Measurements from ENCODE around the gene KRTAP13-1. TPM values are rescaled to one million over a fixed set of nuclear protein-coding genes. Genes with fewer than 3 reads are reported as not detected.

The KRTAP13-1 gene
- total and polyA plus RNA-seq, 2 of the 8 experiments (the other 6 are each of a cell fraction or from before 2014, with no cell fraction given): not detected

DNA sequence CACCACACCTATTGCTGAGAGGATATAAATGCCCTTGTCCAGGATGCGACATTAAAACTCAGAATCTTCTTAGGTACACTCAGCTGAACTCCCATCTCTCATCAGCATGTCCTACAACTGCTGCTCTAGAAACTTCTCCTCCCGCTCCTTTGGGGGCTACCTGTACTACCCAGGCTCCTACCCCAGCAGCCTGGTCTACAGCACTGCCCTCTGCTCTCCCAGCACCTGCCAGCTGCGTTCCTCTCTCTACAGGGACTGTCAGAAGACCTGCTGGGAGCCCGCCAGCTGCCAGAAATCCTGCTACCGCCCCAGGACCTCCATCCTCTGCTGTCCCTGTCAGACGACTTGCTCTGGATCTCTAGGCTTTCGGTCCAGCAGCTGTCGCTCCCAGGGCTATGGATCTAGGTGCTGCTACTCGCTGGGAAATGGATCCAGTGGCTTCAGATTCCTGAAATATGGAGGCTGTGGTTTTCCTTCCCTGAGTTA, 34.4 kb downstream of the KRTAP13-1 start, which contains the start of gene KRTAP13-4:
TSS of gene KRTAP13-4 (plus strand) at position 51 of the 486 bp plus-strand sequence. CDS start at position 107, 56 bp downstream.
- Histone ChIP-seq H3K9ac (replicated peaks in 1 of 4; ENCODE audit: extremely low read depth in 1 of 4, low read depth in 3 of 4, low read length in 3 of 4) (no peak within 1 kb of the TSS), H3K56ac (replicated peaks; ENCODE audit: insufficient read length, low read depth, low read length) (no peak within 1 kb of the TSS), H4K8ac (ENCODE audit: extremely low read depth, insufficient read depth, low read length) (no peak within 1 kb of the TSS), H3K79me2 (ENCODE audit: control insufficient read depth in 1 of 2, insufficient read depth in 2 of 2, low read length in 2 of 2) (no peaks in the 10 kb centered on the region), H4K20me1 (replicated peaks in 1 of 2; ENCODE audit: control insufficient read depth in 1 of 2, insufficient read depth in 2 of 2, low read length in 2 of 2) (no peaks in the 10 kb centered on the region), H4K91ac (replicated peaks; ENCODE audit: insufficient read length, low read length) (no peak within 1 kb of the TSS), H3K9me3 (ENCODE audit: insufficient read depth in 2 of 2, low read depth in 1 of 2, low read length in 1 of 2) (no peaks in the 10 kb centered on the region), H3K23me2 (ENCODE audit: low read depth, low read length) (no peaks in the 10 kb centered on the region), H3K27ac (ENCODE audit: low read depth, low read length) (no peak within 1 kb of the TSS), H3K18ac (ENCODE audit: extremely low read depth, low read length) (no peak within 1 kb of the TSS), H2BK5ac (ENCODE audit: low read depth, low read length) (no peak within 1 kb of the TSS), H4K5ac (ENCODE audit: insufficient read length, low read depth, low read length) (no peak within 1 kb of the TSS), H3K23ac (ENCODE audit: insufficient read length) (no peak within 1 kb of the TSS), H2BK120ac (replicated peaks; ENCODE audit: low read depth, low read length) (no peak within 1 kb of the TSS), H2BK12ac (ENCODE audit: low read depth, low read length) (no peak within 1 kb of the TSS), H3K4me2 (ENCODE audit: insufficient read depth in 1 of 2, low read depth in 2 of 2, low read length in 2 of 2) (no peak within 1 kb of the TSS), H3K4me3 (ENCODE audit: extremely low read depth in 1 of 4, insufficient read depth in 2 of 4, low read depth in 3 of 4, low read length in 4 of 4) (no peak within 1 kb of the TSS), H3K36me3 (ENCODE audit: control insufficient read depth in 2 of 4, insufficient read depth in 4 of 4, low read length in 3 of 4) (no peaks in the 10 kb centered on the region), H3K4ac (replicated peaks; ENCODE audit: insufficient read length, low read depth, low read length) (no peak within 1 kb of the TSS), H2BK15ac (ENCODE audit: low read length) (no peak within 1 kb of the TSS), H2AK5ac (ENCODE audit: low read depth, low read length) (no peak within 1 kb of the TSS), H3K27me3 (replicated peaks in 1 of 4; ENCODE audit: control insufficient read depth in 3 of 4, extremely low read depth in 1 of 4, insufficient read depth in 3 of 4, low read length in 3 of 4) (no peaks in the 10 kb centered on the region), H3K79me1 (ENCODE audit: low read depth, low read length) (no peaks in the 10 kb centered on the region), H2AFZ (ENCODE audit: low read length) (0 out of 2 replicates have a peak within 1 kb of the TSS, but pooled peaks have one; percentile 46), H3K14ac (ENCODE audit: insufficient read length) (no peak within 1 kb of the TSS), H3K4me1 (replicated peaks in 1 of 4; ENCODE audit: control insufficient read depth in 3 of 4, insufficient read depth in 4 of 4, low read length in 3 of 4) (peaks cover 2 to 15% (median 6%) of the 10 kb centered on the region in 4 experiments; a peak in 5 of 7 replicates), H2BK20ac (ENCODE audit: low read length) (no peak within 1 kb of the TSS)
- DNase-seq (ENCODE audit: low read depth in 1 of 2, low spot score in 2 of 2): no peak
- TF ChIP-seq NANOG (IDR thresholded peaks at IDR 0.05; ENCODE audit: insufficient read depth, low read depth, low read length, poor library complexity, severe bottlenecking) (no peak), EZH2 (IDR thresholded peaks at IDR 0.05; ENCODE audit: low read depth, low read length, severe bottlenecking) (no peak)
- TF ChIP-seq, protein P1, sequence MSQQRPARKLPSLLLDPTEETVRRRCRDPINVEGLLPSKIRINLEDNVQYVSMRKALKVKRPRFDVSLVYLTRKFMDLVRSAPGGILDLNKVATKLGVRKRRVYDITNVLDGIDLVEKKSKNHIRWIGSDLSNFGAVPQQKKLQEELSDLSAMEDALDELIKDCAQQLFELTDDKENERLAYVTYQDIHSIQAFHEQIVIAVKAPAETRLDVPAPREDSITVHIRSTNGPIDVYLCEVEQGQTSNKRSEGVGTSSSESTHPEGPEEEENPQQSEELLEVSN (IDR thresholded peaks at IDR 0.05): no peak
- 87% methylated on average over 9 of the region's 9 CpGs; no CpG with 5 or more reads in 1 of the 2 experiments for WGBS, 2 experiments (ENCODE audit: extremely low coverage in 1 of 2, insufficient coverage in 1 of 2, insufficient read length in 1 of 2, insufficient replicate concordance in 2 of 2, low coverage in 1 of 2, low lambda C conversion rate in 2 of 2, missing lambda C conversion rate in 1 of 2)
- ChIA-PET CTCF (ENCODE audit: partially characterized antibody) (interaction anchor here (1.4 to 2.0 kb wide), 4 partner anchors 9 to 21 kb away, joined by 4 to 6 read pairs (median 4); partner anchors contain the start of gene KRTAP15-1), POLR2A (ENCODE audit: partially characterized antibody) (no interaction called here)
- no peak for FAIRE-seq
